K562 (cell line): ENCODE measurements around the gene POR. TPM values are rescaled to one million over a fixed set of nuclear protein-coding genes. Genes with fewer than 3 reads are reported as not detected.

ENCODE experiments used
- ATAC-seq: fragments of 200-7000 bp; cut with Tn5 transposase; 3 replicates; pipeline ENCODE4 v1.9.1; 2020; ENCODE audit warnings: moderate library complexity
- BruUV-seq: library from RNA; stranded (reverse); fragments of 400-500 nt; replicated peaks from 2 replicates; lab custom pipeline; 2021; lab: Mats Ljungman, UMichigan
- CTCF ChIA-PET: fragments of 300-600 bp; formaldehyde crosslinking; extraction: SDS; loops from one replicate; lab custom pipeline; 2021; ENCODE audit warnings: low intra/inter-chr PET ratio; lab: Yijun Ruan, JAX
- POLR2A ChIA-PET: fragments of 300-600, 350-650 bp; sonication (Branson Sonifier 250); formaldehyde crosslinking; extraction: SDS; loops from one replicate; lab custom pipeline; 2021; ENCODE audit warnings: antibody characterized with exemption, inconsistent platforms; lab: Yijun Ruan, JAX
- DNase-seq, 4 experiments: peaks; one replicate each; pipeline versions ENCODE4 v3.0.0 to v3.0.0-alpha.2; 2011 to 2018; ENCODE audit warnings: low spot score in 3 of 4, mixed read lengths in 3 of 4; ENCODE audit errors: extremely low read depth in 1 of 4
- FAIRE-seq: peaks from 2 replicates; lab custom pipeline; 2011; peaks lifted over from hg19 to GRCh38; lab: Jason Lieb, UNC
- H2AFZ ChIP-seq: 2 replicates; pipeline ENCODE4 v1.6.0; 2011; ENCODE audit warnings: low read depth, low read length, control low read depth, inconsistent platforms
- H3K27ac ChIP-seq: fragments of 200-600 bp; 3 replicates; pipeline ENCODE4 v1.8.0; 2011; ENCODE audit warnings: low read depth, mild to moderate bottlenecking, control low read depth, inconsistent platforms, low read length, moderate library complexity, mixed read lengths; ENCODE audit errors: extremely low read depth
- H3K27me3 ChIP-seq, 2 experiments: fragments of 300-600 bp in 1 of 2; 2 replicates in 1 of 2; 3 replicates in 1 of 2; pipeline versions ENCODE4 v1.6.0 to v1.8.0; 2011; ENCODE audit warnings: inconsistent platforms in 2 of 2, low read length in 2 of 2, mild to moderate bottlenecking in 1 of 2, mixed read lengths in 1 of 2, moderate library complexity in 1 of 2; ENCODE audit not compliant: control insufficient read depth in 2 of 2, insufficient read depth in 2 of 2
- H3K36me3 ChIP-seq: fragments of 300-600 bp; 3 replicates; pipeline ENCODE4 v1.8.0; 2011; ENCODE audit warnings: mild to moderate bottlenecking, low read length, inconsistent platforms; ENCODE audit not compliant: control insufficient read depth, insufficient read depth
- H3K4me1 ChIP-seq, 2 experiments: fragments of 200-600 bp in 1 of 2; replicated peaks in 1 of 2; 2 replicates in 1 of 2; 3 replicates in 1 of 2; pipeline versions ENCODE4 v1.5.1 to v1.8.0; 2011; ENCODE audit warnings: inconsistent platforms in 2 of 2, low read length in 2 of 2, mild to moderate bottlenecking in 1 of 2, mixed read lengths in 1 of 2, moderate library complexity in 1 of 2; ENCODE audit not compliant: control insufficient read depth in 2 of 2, insufficient read depth in 2 of 2
- H3K4me2 ChIP-seq: 2 replicates; pipeline ENCODE4 v1.6.1; 2011; ENCODE audit warnings: low read length, control low read depth, inconsistent platforms, mixed read lengths; ENCODE audit not compliant: insufficient read depth
- H3K4me3 ChIP-seq: fragments of 200-600 bp; sonication (generic), shearing (Covaris generic); 2 replicates; pipeline ENCODE4 v1.5.1; 2016; ENCODE audit warnings: control low read depth, inconsistent platforms
- H3K79me2 ChIP-seq: fragments of 200-600 bp; 3 replicates; pipeline ENCODE4 v1.8.0; 2011; ENCODE audit warnings: low read length, inconsistent platforms; ENCODE audit not compliant: control insufficient read depth, insufficient read depth
- H3K9ac ChIP-seq, 2 experiments: 2 replicates each; pipeline versions ENCODE4 v1.6.0 to v1.6.1; 2011; ENCODE audit warnings: low read depth in 2 of 2, low read length in 2 of 2, control low read depth in 1 of 2, inconsistent platforms in 1 of 2, mild to moderate bottlenecking in 1 of 2, mixed read lengths in 1 of 2; ENCODE audit not compliant: insufficient read depth in 1 of 2
- H3K9me1 ChIP-seq: one replicate; pipeline ENCODE4 v1.6.0; 2011; ENCODE audit warnings: inconsistent platforms, mild to moderate bottlenecking, low read length, moderate library complexity; ENCODE audit not compliant: control insufficient read depth, insufficient read depth
- H3K9me3 ChIP-seq: replicated peaks from 2 replicates; pipeline ENCODE4 v1.5.1; 2011; ENCODE audit warnings: low read depth, low read length, inconsistent platforms; ENCODE audit not compliant: control insufficient read depth, insufficient read depth
- H4K20me1 ChIP-seq: replicated peaks from 2 replicates; pipeline ENCODE4 v1.6.1; 2011; ENCODE audit warnings: low read length, inconsistent platforms, mixed read lengths; ENCODE audit not compliant: control insufficient read depth, insufficient read depth
- CEBPG ChIP-seq, 3 experiments: fragments of 200-800 bp in 1 of 3; sonication (Bioruptor generic) in 1 of 3; sonication (generic) in 1 of 3; formaldehyde crosslinking in 1 of 3; IDR thresholded peaks in 2 of 3; conservative IDR thresholded peaks in 1 of 3; 2 replicates each; pipeline versions ENCODE4 v1.6.1 to v1.8.0; 2016 to 2022; ENCODE audit warnings: missing compliant biosample characterization in 2 of 3, missing genetic modification characterization in 2 of 3, mild to moderate bottlenecking in 1 of 3, missing genetic modification reagents in 1 of 3
- CTCF ChIP-seq, 3 experiments: IDR thresholded peaks in 2 of 3; conservative IDR thresholded peaks in 1 of 3; 2 replicates each; pipeline ENCODE4 v1.5.1; 2011 to 2012; ENCODE audit warnings: low read length in 3 of 3, mild to moderate bottlenecking in 3 of 3, control low read depth in 2 of 3, improper control_type of control experiment in 1 of 3, inconsistent platforms in 1 of 3, low read depth in 1 of 3, mixed read lengths in 1 of 3, moderate library complexity in 1 of 3; ENCODE audit not compliant: insufficient read depth in 2 of 3
- KLF16 ChIP-seq: IDR thresholded peaks from 2 replicates; pipeline ENCODE4 v1.6.1; 2016; ENCODE audit warnings: antibody characterized with exemption
- RBFOX2 ChIP-seq: fragments of 200-400 bp; formaldehyde crosslinking; IDR thresholded peaks from 2 replicates; pipeline ENCODE4 v1.6.1; 2017; ENCODE audit warnings: low read depth, mild to moderate bottlenecking, low read length, moderate library complexity
- ZNF12 ChIP-seq: sonication (generic); formaldehyde crosslinking; IDR thresholded peaks from 2 replicates; pipeline ENCODE4 v1.4.0; 2020; ENCODE audit warnings: mild to moderate bottlenecking, missing genetic modification reagents
- ZNF354B ChIP-seq: fragments of 250-450 bp; sonication (Bioruptor Pico); IDR thresholded peaks from 2 replicates; pipeline ENCODE4 v1.4.0; 2020
- WGBS: fragments of 100-300 bp; shearing (Covaris generic); methylation state at CpG from one replicate; pipeline ENCODE4 v1.1.6; 2016; ENCODE audit warnings: low coverage, mixed read lengths; ENCODE audit not compliant: insufficient coverage; ENCODE audit errors: missing lambda C conversion rate; 5-methylcytosine and 5-hydroxymethylcytosine counted together
- in situ Hi-C: fragments of 300-500 bp; cut with MboI; formaldehyde crosslinking; loops from 4 replicates; pipeline ENCODE4 v1.15.0; 2018; ENCODE audit warnings: inconsistent platforms, mixed read lengths
- intact Hi-C: fragments of 100-400 bp; cut with micrococcal nuclease; formaldehyde crosslinking; loops from 2 replicates; pipeline ENCODE4 v1.14.2; 2022
- polyA plus RNA-seq, 8 experiments: library from polyadenylated mRNA; depleted of rRNA in 4 of 8; stranded (reverse) in 5 of 8; unstranded in 3 of 8; fragments of >200 nt; fragmentation: Nextera tagmentation in 2 of 8; fragmentation: Illumina TruSeq in 1 of 8; extraction: Ambion mirVana in 2 of 8; extraction: Trizol in 1 of 8; gene quantifications; 2 replicates each; pipeline versions ENCODE4 v1.2.1 to v1.2.3, GENCODE V29; 2011 to 2014; ENCODE audit warnings: inconsistent platforms in 1 of 8, missing spikeins in 1 of 8
- total RNA-seq, 7 experiments: library from RNA; depleted of rRNA in 6 of 7; stranded (reverse); fragments of >200 nt in 6 of 7; fragmentation: Illumina TruSeq in 2 of 7; extraction: Trizol in 2 of 7; gene quantifications; 2 replicates each; pipeline versions ENCODE4 v1.2.1 to v1.2.3, GENCODE V29; 2011 to 2021; ENCODE audit warnings: low replicate concordance in 1 of 7
- TF ChIP-seq, protein P1 (sequence below): fragments of 200-800 bp; sonication (Bioruptor generic); IDR thresholded peaks from 2 replicates; pipeline ENCODE4 v1.6.1; 2016; ENCODE audit warnings: missing genetic modification characterization, missing compliant biosample characterization
- TF ChIP-seq, protein P2 (sequence below): sonication (generic); formaldehyde crosslinking; IDR thresholded peaks from 2 replicates; pipeline ENCODE4 v1.8.1; 2023; ENCODE audit warnings: mild to moderate bottlenecking, missing genetic modification reagents

POR gene
- total and polyA plus RNA-seq, 9 of the 15 experiments (the other 6 are each of a cell fraction or from before 2014, with no cell fraction given): 4.7 to 142 (median 40.8) TPM

- TF ChIP-seq ZNF354B (CRISPR knock-in tag): 0 out of 2 replicates have a peak, but pooled peaks have one; percentile 6
- TF ChIP-seq ZNF12: no peak
- TF ChIP-seq KLF16: no peak
- TF ChIP-seq CEBPG (CRISPR knock-in tag; IDR thresholded peaks at IDR 0.05): no peak
- TF ChIP-seq CEBPG (tag; conservative IDR thresholded peaks at IDR 0.05 in 1 of 2, IDR thresholded peaks at IDR 0.05 in 1 of 2): peak in 1 of 2 experiments; percentile 8; a peak in 1 of 4 replicates
Measured at GRCh38 chr7:75880242-75880641, 34.7 kb upstream of the POR start (continued).

DNA sequence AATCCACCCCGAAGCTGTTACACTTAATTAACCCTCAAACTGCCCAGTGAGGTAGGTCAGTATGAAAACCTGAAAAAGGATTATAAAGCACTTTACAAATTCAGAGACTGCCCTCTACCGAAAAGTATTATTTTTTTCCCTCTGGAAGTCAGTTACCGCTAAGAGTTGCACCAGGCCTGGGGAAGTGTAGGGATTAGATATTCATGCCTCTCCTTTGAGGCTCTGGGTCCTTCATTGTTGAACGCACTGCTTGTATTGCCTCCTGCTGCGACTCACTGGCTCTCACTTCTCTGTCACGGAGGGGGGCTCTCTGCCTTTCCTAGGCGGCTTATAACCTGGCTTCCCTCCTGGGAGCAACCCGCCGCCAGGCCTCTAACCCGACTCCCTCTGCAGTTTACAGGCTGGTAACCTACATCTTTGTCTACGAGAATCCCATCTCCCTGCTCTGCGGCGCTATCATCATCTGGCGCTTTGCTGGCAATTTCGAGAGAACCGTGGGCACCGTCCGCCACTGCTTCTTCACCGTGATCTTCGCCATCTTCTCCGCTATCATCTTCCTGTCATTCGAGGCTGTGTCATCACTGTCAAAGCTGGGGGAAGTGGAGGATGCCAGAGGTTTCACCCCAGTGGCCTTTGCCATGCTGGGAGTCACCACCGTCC, 33.4 kb upstream of the POR start:
- ATAC-seq (no peak), FAIRE-seq (no peak), DNase-seq (peak in 1 of 4 experiments; percentile 9)
- no peaks in the 10 kb centered on the region for H3K9me3 ChIP-seq
- in situ Hi-C loops (no loop called here), intact Hi-C loops (no loop called here)
- WGBS: 92% methylated on average over 23 of the region's 23 CpGs
- H3K4me2 ChIP-seq: no peak overlapping the region
- no peak overlapping the region for H3K27ac ChIP-seq
- H3K27me3 ChIP-seq: no peaks in the 10 kb centered on the region
- H3K4me3 ChIP-seq: no peak overlapping the region
- H3K4me1 ChIP-seq: peaks cover 21 to 22% of the 10 kb centered on the region in 2 experiments
- H3K9ac ChIP-seq: peak overlapping the region in 1 of 2 experiments; percentile 36; a peak in 2 of 4 replicates
- no peaks in the 10 kb centered on the region for H3K9me1 ChIP-seq
- H3K36me3 ChIP-seq: peaks cover 54% of the 10 kb centered on the region
- POLR2A ChIA-PET: interaction anchor here (0.7 to 2.7 kb wide), 2 partner anchors 9 to 110 kb away, joined by 4 to 10 read pairs; no protein-coding TSS in a partner anchor
- no peak overlapping the region for H2AFZ ChIP-seq
- no TSS peak for BruUV-seq
- TF ChIP-seq CTCF (IDR thresholded peaks at IDR 0.05 in 2 of 3, conservative IDR thresholded peaks at IDR 0.05 in 1 of 3; ENCODE audit: insufficient read depth in 2 of 3, low read depth in 1 of 3, low read length in 3 of 3) (0 out of 6 replicates have a peak, but pooled peaks of 1 of the 3 experiments have one; percentile 7), RBFOX2 (0 out of 2 replicates have a peak, but pooled peaks have one; percentile 33)
- TF ChIP-seq, protein P1, sequence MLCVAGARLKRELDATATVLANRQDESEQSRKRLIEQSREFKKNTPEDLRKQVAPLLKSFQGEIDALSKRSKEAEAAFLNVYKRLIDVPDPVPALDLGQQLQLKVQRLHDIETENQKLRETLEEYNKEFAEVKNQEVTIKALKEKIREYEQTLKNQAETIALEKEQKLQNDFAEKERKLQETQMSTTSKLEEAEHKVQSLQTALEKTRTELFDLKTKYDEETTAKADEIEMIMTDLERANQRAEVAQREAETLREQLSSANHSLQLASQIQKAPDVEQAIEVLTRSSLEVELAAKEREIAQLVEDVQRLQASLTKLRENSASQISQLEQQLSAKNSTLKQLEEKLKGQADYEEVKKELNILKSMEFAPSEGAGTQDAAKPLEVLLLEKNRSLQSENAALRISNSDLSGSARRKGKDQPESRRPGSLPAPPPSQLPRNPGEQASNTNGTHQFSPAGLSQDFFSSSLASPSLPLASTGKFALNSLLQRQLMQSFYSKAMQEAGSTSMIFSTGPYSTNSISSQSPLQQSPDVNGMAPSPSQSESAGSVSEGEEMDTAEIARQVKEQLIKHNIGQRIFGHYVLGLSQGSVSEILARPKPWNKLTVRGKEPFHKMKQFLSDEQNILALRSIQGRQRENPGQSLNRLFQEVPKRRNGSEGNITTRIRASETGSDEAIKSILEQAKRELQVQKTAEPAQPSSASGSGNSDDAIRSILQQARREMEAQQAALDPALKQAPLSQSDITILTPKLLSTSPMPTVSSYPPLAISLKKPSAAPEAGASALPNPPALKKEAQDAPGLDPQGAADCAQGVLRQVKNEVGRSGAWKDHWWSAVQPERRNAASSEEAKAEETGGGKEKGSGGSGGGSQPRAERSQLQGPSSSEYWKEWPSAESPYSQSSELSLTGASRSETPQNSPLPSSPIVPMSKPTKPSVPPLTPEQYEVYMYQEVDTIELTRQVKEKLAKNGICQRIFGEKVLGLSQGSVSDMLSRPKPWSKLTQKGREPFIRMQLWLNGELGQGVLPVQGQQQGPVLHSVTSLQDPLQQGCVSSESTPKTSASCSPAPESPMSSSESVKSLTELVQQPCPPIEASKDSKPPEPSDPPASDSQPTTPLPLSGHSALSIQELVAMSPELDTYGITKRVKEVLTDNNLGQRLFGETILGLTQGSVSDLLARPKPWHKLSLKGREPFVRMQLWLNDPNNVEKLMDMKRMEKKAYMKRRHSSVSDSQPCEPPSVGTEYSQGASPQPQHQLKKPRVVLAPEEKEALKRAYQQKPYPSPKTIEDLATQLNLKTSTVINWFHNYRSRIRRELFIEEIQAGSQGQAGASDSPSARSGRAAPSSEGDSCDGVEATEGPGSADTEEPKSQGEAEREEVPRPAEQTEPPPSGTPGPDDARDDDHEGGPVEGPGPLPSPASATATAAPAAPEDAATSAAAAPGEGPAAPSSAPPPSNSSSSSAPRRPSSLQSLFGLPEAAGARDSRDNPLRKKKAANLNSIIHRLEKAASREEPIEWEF (CRISPR knock-in tag): no peak
- TF ChIP-seq, protein P2, sequence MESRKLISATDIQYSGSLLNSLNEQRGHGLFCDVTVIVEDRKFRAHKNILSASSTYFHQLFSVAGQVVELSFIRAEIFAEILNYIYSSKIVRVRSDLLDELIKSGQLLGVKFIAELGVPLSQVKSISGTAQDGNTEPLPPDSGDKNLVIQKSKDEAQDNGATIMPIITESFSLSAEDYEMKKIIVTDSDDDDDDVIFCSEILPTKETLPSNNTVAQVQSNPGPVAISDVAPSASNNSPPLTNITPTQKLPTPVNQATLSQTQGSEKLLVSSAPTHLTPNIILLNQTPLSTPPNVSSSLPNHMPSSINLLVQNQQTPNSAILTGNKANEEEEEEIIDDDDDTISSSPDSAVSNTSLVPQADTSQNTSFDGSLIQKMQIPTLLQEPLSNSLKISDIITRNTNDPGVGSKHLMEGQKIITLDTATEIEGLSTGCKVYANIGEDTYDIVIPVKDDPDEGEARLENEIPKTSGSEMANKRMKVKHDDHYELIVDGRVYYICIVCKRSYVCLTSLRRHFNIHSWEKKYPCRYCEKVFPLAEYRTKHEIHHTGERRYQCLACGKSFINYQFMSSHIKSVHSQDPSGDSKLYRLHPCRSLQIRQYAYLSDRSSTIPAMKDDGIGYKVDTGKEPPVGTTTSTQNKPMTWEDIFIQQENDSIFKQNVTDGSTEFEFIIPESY (CRISPR knock-in tag): peak; percentile 95
- H4K20me1 ChIP-seq: no peaks in the 10 kb centered on the region
- CTCF ChIA-PET: no interaction called here
- peaks cover 18% of the 10 kb centered on the region for H3K79me2 ChIP-seq
